HG03558 (cell line): ENCODE measurements around the gene SEC24D.

Source experiments
- ATAC-seq: cut with Tn5 transposase; IDR thresholded peaks from one replicate; pipeline ENCODE4 v1.9.1; 2021; ENCODE audit warnings: moderate number of reproducible peaks; ENCODE audit not compliant: unreplicated experiment; ENCODE audit errors: extremely low read depth

SEC24D gene

DNA sequence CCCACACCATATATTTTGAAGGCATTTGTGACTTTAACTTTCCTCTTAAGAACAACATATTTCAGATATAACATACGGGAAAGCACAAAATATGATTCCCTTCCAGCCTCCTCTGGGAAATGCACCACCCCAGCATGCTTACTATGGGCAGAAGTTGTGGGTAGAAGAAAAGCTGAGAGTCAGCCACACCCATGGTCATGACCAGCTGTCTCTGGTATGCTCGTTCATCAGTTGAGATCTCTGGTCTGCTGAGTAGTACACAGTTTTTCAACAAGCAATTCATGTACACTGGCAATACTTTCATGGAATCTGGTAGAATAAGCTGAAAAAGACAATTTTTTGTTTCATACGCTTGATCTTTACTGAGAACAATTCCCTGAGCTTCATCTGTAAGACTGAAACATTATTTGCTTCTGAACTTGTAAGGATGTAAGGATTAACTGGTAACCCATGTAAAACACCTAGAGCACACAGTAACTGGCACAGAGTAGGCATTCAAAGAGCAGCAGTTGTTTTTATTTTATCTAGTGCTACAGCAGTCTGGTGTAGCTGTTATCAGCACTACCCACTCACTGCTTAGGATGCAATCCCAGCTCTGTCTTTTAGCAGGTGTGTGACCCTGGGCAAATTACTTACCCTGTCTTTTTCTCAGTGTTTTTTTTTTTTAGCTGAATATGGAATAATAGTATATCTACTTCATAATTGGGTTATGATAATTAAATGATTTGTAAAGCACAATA is 103.2 kb downstream of the SEC24D start:
- no peak for ATAC-seq

- ATAC-seq, result no peak
These were observed 105.2 kb downstream of the SEC24D start for GRCh38 chr4:118730683-118731082.

DNA sequence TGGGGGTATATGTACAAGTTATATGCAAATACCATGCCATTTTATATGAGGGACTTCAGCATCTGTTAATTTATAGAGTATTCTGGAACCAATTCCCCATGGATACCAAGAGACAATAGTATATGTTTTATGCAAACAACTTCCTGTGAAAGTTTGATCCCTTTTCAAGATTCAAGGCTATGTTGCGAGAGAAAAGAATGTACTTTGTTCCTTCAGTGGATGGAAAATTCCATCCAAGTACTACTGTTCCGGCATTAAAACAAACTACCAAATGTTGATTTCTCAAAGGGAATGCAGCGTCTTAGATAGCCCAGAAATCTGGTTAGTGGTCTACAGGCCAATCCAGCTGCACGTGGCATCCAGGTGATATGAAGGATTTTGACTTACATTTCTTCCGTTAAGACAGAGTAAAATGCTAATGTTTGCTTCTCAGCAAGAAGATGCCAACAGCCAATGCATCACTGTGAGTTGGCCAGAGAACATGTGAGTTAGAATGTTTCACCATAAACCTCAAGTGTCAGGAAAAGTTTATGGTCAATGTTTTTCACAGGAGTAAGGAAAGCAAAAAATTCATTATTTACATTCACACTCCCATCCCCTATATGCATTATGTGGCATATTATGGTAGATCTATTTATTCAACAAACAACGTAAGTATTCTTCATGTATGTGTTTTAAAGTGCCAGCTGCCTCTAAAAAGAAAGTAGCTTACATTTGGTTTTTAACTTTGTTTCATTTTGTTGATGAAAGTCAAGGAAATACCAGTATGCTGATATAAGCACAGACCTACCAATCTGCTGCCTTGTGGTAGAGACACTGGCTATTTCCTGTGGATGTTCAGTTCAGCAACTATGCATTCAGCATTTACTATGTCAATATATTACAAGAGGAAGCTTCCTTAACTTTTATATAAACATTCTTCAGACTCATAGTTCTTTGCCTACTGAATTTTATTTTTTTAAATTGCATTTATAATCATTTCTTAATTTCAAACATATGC is 106.3 kb downstream of the SEC24D start:
- ATAC-seq, result no peak

GRCh38 chr4:118727360-118727759 is 108.6 kb downstream of the SEC24D start:
- ATAC-seq, result no peak

DNA sequence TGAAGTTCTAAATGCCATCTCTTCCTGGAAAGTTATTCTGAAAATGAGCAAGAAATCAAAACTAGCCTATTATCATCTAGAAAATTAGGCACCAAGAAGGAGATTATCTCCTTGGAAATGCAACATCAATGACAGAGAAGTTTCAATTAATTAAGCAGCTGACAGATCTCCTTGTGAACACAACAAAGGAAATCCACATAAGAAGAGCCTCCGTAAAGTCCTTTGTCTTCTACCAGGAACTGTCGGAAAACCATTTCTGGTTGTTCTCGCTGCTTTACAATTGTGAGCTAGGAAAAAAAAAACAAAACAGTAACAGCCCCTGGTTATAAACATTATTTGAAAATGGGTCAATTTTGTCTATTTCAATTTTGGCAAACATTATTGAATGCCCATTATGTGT is 112.6 kb downstream of the SEC24D start:
- no peak for ATAC-seq

- ATAC-seq, result no peak
These were observed 114.2 kb downstream of the SEC24D start for GRCh38 chr4:118721752-118722151.

DNA sequence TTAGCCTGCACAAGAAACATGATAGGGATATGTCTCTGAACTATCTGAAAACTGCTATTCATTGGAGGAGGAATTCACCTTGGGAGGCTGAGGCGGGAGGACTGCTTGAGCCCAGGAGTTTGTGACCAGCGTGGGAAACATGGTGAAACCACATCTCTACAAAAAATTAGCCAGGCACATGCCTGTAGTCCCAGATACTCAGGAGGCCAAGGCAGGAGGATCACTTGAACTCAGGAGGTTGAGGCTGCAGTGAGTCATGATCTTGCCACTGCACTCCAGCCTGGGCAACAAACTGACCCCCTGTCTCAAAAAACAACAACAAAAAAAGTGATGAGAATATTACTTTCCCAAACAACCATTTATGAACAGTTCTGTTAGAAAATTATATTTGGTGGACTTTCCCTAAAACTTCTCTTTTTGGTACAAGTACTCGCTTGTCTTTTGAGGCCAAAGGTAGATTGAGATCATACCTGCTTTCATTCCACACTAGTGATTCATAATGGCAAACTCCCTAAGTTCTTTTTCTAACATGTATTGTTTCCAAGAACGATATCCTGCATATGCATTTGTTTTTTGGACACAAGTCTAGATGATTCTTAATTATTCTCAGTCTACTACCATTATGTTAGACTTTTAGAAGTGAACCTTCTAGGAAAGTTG is 117.3 kb downstream of the SEC24D start:
- no peak for ATAC-seq

DNA sequence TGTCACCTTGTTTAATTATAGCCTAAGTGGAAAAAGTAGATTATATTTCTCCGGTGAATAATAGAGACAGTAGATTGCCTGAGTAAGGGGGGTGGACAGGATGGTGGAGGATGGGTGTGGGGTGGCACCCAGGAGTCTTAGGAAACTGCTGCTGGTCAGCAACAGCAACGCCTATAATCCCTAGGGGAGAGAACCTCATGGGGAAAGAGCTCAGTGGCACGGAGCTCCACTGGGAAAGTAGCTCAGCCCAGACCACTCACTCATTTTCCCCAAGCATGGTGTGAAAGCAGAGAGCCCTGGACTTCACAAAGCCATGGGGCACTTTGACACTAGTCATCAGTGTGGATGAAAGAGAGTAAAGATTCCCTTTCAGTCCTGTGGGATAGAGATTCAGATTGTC is 119.6 kb downstream of the SEC24D start:
- ATAC-seq, result no peak

DNA sequence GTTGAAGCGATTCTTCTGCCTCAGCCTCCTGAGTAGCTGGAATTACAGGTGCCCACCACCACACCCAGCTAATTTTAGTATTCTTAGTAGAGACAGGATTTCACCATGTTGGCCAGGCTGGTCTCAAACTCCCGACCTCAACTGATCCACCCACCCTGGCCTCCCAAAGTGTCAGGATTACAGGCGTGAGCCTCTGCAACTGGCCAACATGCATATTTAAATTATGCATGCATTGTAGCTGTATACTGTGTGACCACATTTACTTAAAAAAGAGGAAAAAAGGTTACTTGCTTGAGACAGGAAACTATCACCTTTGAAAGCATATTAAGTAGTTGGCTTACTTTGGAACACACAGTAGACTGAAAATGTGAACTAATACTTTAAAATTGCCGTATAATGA is 121.2 kb downstream of the SEC24D start:
- ATAC-seq, result no peak

DNA sequence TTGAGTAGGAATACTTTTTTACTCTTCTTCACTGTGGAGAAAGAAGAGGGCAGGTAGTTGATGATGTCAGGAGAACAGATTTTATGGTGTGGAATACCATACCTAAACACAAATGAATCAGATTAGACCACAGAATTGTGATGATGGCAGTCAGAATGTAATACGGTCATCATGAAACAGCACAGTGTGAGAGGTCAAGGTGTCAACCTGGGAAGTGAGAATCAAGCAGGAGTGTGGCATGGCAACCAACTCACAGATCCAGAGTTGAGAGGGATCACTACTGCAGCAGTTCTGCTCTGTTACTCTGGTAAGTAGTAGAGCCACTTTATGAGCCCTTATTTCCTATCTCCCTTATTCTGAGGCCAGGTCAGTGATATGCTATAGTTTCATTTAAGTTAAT is 123.1 kb downstream of the SEC24D start:
- no peak for ATAC-seq

- ATAC-seq, result no peak
These were observed 124.9 kb downstream of the SEC24D start for GRCh38 chr4:118711052-118711451.

DNA sequence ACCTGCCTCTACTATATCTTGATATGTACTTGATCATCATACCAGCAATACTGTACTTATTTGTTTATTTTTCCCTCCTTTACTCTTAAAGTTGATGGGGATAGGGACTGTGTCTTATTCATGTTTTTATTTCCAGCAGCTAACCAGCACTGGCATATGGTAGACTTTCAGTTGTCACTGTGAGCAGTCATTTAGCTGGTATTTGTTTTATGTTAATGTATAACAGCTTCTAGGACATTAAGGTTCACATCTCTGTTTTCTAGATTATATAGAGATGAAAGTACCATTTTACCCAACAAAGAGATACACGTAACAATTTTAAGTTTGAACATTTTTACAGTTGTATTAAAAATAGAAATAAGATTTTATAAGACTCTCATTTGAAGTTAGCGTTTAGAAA is 132.8 kb downstream of the SEC24D start:
- no peak for ATAC-seq

GRCh38 chr4:118684873-118685811 is 150.8 kb downstream of the SEC24D start, which contains the start of gene METTL14:
Gene METTL14 (plus strand): TSS chr4:118685392. CDS start chr4:118685535, 143 bp downstream.
- peak; percentile 99 for ATAC-seq

GRCh38 chr4:118683513-118683912 is 152.4 kb downstream of the SEC24D start:
- no peak for ATAC-seq

GRCh38 chr4:118682928-118683327 is 153.0 kb downstream of the SEC24D start:
- no peak for ATAC-seq

GRCh38 chr4:118680808-118681207 is 155.1 kb downstream of the SEC24D start:
- ATAC-seq, result no peak

GRCh38 chr4:118676128-118676527 is 159.8 kb downstream of the SEC24D start:
- no peak for ATAC-seq
